ENCODE measurements around the gene NQO2.

DNA sequence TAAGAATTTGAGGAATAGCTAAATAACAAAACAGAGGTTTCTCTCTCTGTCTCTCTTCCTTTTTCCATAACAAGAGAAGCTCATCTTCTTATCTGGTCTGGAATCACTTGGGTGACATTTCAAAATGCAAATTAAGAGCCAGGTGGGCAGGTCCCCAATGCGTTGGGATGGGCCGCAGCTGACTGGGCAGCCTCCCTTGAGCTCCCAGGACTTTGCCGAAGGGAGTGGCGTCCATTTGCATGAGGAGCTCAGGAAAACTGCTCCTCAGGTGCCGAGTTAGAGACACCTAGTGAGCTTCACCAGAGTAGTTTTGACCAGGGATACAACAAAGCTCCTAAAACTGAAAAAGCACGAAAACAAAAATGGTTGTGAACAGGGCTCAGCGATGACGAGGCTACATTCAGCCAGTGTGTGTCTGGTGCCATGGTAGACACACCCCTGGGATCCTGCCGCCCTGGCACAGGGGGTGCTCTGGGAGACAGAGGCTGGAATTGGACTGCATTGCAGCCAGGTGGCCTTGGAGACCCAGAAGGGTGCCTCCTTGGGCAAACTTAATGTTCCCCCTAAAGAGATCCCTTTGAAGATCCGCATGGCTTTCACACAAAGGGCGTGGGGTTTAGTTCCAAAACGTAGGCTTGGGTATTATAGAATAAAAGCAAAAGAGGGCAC is 14.8 kb upstream of the NQO2 start:
- TF ChIP-seq, protein P1, sequence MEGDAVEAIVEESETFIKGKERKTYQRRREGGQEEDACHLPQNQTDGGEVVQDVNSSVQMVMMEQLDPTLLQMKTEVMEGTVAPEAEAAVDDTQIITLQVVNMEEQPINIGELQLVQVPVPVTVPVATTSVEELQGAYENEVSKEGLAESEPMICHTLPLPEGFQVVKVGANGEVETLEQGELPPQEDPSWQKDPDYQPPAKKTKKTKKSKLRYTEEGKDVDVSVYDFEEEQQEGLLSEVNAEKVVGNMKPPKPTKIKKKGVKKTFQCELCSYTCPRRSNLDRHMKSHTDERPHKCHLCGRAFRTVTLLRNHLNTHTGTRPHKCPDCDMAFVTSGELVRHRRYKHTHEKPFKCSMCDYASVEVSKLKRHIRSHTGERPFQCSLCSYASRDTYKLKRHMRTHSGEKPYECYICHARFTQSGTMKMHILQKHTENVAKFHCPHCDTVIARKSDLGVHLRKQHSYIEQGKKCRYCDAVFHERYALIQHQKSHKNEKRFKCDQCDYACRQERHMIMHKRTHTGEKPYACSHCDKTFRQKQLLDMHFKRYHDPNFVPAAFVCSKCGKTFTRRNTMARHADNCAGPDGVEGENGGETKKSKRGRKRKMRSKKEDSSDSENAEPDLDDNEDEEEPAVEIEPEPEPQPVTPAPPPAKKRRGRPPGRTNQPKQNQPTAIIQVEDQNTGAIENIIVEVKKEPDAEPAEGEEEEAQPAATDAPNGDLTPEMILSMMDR (IDR thresholded peaks at IDR 0.05 in 8 of 11, conservative IDR thresholded peaks at IDR 0.05 in 3 of 11), result no peak
- TF ChIP-seq POLR2A (IDR thresholded peaks at IDR 0.05), result no peak
- TF ChIP-seq POLR2AphosphoS5 (IDR thresholded peaks at IDR 0.05), result no peak
